Cardiac muscle cell (in vitro differentiated cells and primary cell): ENCODE measurements around the gene SLC25A23. TPM values are rescaled to one million over a fixed set of nuclear protein-coding genes. Genes with fewer than 3 reads are reported as not detected.

Source experiments
- DNase-seq, 2 donors: peaks; one replicate each; pipeline versions ENCODE4 v3.0.0 to v3.0.0-alpha.2; 2010 to 2017; ENCODE audit warnings: low read depth in 1 of 2, low spot score in 1 of 2
- H3K27ac ChIP-seq: fragments of 200-600 bp; sonication (generic); 2 replicates; pipeline ENCODE4 v1.5.1; 2016
- H3K27me3 ChIP-seq: fragments of 200-600 bp; sonication (generic); 2 replicates; pipeline ENCODE4 v1.6.0; 2016; ENCODE audit warnings: control low read depth
- H3K36me3 ChIP-seq: fragments of 200-600 bp; sonication (generic); 2 replicates; pipeline ENCODE4 v1.5.1; 2016; ENCODE audit warnings: control low read depth
- H3K4me1 ChIP-seq: fragments of 200-600 bp; sonication (generic); 2 replicates; pipeline ENCODE4 v1.8.1; 2017; ENCODE audit warnings: low read depth, mild to moderate bottlenecking, mixed run types
- H3K4me3 ChIP-seq: fragments of 200-600 bp; sonication (generic); 2 replicates; pipeline ENCODE4 v1.5.1; 2016; ENCODE audit warnings: mild to moderate bottlenecking
- H3K9me3 ChIP-seq: fragments of 200-600 bp; sonication (generic); 2 replicates; pipeline ENCODE4 v1.5.1; 2017; ENCODE audit warnings: low read depth, mild to moderate bottlenecking, control low read depth
- CTCF ChIP-seq: IDR thresholded peaks from 2 replicates; pipeline ENCODE4 v1.5.1; 2012; ENCODE audit warnings: low read depth, mild to moderate bottlenecking, low read length
- polyA plus RNA-seq: library from polyadenylated mRNA; unstranded; fragments of >200 nt; fragmentation: Nextera tagmentation; extraction: Ambion mirVana; gene quantifications from 2 replicates; pipeline ENCODE4 v1.2.1, GENCODE V29; 2016
- total RNA-seq: library from RNA; depleted of rRNA; stranded (reverse); fragments of >200 nt; gene quantifications from 2 replicates; pipeline ENCODE4 v1.2.3, GENCODE V29; 2016

Gene SLC25A23
- total and polyA plus RNA-seq, 2 experiments from 2014 or later = 143 to 157 TPM

- Histone ChIP-seq H3K4me1 (no peaks in the 10 kb centered on the region), H3K9me3 (no peaks in the 10 kb centered on the region), H3K27me3 (no peaks in the 10 kb centered on the region), H3K4me3 (no peak overlapping the region), H3K36me3 (peaks cover 20% of the 10 kb centered on the region), H3K27ac (no peak overlapping the region)
- DNase-seq = no peak
- TF ChIP-seq CTCF = no peak
Observed at GRCh38 chr19:6450166-6450565, 9.4 kb downstream of the SLC25A23 start.

DNA sequence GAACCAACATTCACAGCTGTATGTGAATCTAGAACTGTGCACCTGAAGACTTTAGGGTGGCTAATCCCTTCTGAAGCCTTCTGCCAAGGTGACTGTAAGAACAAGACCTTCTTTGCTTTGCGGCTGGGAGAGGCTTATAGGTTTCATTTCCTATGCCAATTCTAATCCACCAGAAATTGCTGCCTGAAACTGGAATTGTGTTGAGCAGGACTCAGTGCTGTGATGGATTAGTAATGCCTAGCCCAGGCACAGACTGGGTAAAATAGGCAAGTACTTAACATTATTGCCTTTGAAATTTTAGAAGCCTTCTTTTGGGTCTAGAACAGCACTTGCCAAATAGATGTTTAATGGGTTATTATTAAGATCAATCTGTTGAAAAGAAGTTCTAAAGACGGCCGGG is 11.5 kb downstream of the SLC25A23 start:
- H3K4me3 ChIP-seq = no peak overlapping the region
- no peaks in the 10 kb centered on the region for H3K4me1 ChIP-seq
- DNase-seq = no peak
- no peaks in the 10 kb centered on the region for H3K27me3 ChIP-seq
- peaks cover 6% of the 10 kb centered on the region for H3K36me3 ChIP-seq
- H3K27ac ChIP-seq = no peak overlapping the region
- TF ChIP-seq CTCF = no peak
- no peaks in the 10 kb centered on the region for H3K9me3 ChIP-seq

DNA sequence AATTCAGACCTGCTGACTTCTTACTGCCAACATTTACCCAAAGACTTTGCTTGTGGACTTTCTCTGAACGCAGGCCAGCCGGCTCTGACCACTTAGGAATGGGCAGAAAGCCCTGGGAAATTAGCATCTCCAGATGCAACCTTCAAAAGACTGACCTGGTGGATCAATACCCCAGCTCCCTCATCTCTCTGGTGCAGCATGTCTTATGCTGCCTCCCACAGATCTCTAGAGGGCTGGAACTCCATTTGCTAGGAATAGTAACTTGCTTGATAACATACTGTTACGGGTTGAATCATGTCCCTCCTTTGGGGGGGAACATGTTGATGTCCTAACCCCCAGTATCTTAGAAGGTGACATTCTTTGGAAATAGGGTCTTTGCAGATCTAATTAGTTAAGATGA is 13.1 kb downstream of the SLC25A23 start:
- Histone ChIP-seq H3K36me3 (peaks cover 6% of the 10 kb centered on the region), H3K4me1 (no peaks in the 10 kb centered on the region)
- no peak for TF ChIP-seq CTCF

GRCh38 chr19:6443986-6444385 is 15.6 kb downstream of the SLC25A23 start:
- Histone ChIP-seq H3K27me3 (no peaks in the 10 kb centered on the region), H3K36me3 (no peaks in the 10 kb centered on the region), H3K4me3 (no peak overlapping the region), H3K27ac (no peak overlapping the region), H3K9me3 (no peaks in the 10 kb centered on the region), H3K4me1 (no peaks in the 10 kb centered on the region)
- DNase-seq = no peak
- TF ChIP-seq CTCF = no peak

More for the DNA sequence above, 13.1 kb downstream of the SLC25A23 start:
- no peak for DNase-seq
- Histone ChIP-seq H3K4me3 (no peak overlapping the region), H3K27me3 (no peaks in the 10 kb centered on the region), H3K9me3 (no peaks in the 10 kb centered on the region), H3K27ac (no peak overlapping the region)

- no peak for DNase-seq
- no peak for TF ChIP-seq CTCF
- Histone ChIP-seq H3K27me3 (no peaks in the 10 kb centered on the region), H3K36me3 (no peaks in the 10 kb centered on the region), H3K27ac (no peak overlapping the region), H3K9me3 (no peaks in the 10 kb centered on the region), H3K4me1 (no peaks in the 10 kb centered on the region), H3K4me3 (no peak overlapping the region)
Observed at GRCh38 chr19:6442087-6442688, 17.4 kb downstream of the SLC25A23 start.
